HCT116 (cell line): ENCODE results near the gene AMN. TPM values are rescaled to one million over a fixed set of nuclear protein-coding genes. Genes with fewer than 3 reads are reported as not detected.

Experiments
- ATAC-seq: fragments of 200-7000 bp; cut with Tn5 transposase; 2 replicates; pipeline ENCODE4 v1.9.1; 2020; ENCODE audit warnings: mild to moderate bottlenecking, moderate library complexity
- BruUV-seq: library from RNA; stranded (reverse); fragments of 400-500 nt; replicated peaks from 2 replicates; lab custom pipeline; 2021; lab: Mats Ljungman, UMichigan
- CTCF ChIA-PET: fragments of 300-600 bp; sonication (Branson Sonifier 250); formaldehyde crosslinking; loops from one replicate; lab custom pipeline; 2021; ENCODE audit warnings: antibody characterized with exemption; lab: Charles Lee
- POLR2A ChIA-PET: fragments of 300-600, 350-600 bp; sonication (Branson Sonifier 250); formaldehyde crosslinking; loops from one replicate; lab custom pipeline; 2021; ENCODE audit warnings: antibody characterized with exemption; lab: Charles Lee
- RAD21 ChIA-PET, 2 experiments: fragments of 300-600 bp; sonication (Branson Sonifier 250); formaldehyde crosslinking; loops; one replicate each; lab custom pipeline; 2023; ENCODE audit warnings: low total read pairs in 2 of 2; ENCODE audit not compliant: uncharacterized antibody in 2 of 2, unreplicated experiment in 2 of 2, low non-redundant PET in 1 of 2; lab: Charles Lee
- DNase-seq: peaks from one replicate; pipeline ENCODE4 v3.0.0-alpha.2; 2010; ENCODE audit warnings: low read depth, low spot score
- H2AFZ ChIP-seq: fragments of 200-600 bp; shearing (Covaris generic), sonication (generic); 2 replicates; pipeline ENCODE4 v1.6.1; 2017; ENCODE audit warnings: low read depth, mixed run types, mixed read lengths, antibody characterized with exemption, low read length; ENCODE audit not compliant: poor library complexity, severe bottlenecking
- H3K27ac ChIP-seq: 2 replicates; pipeline ENCODE4 v1.5.1; 2012; ENCODE audit warnings: low read depth, low read length
- H3K27me3 ChIP-seq: fragments of 200-600 bp; sonication (generic); 2 replicates; pipeline ENCODE4 v1.6.1; 2016; ENCODE audit warnings: mixed run types, low read length, mixed read lengths; ENCODE audit not compliant: insufficient read depth
- H3K36me3 ChIP-seq, 2 experiments: fragments of 200-500 bp in 1 of 2; fragments of 200-600 bp in 1 of 2; sonication (Bioruptor generic) in 1 of 2; sonication (generic) in 1 of 2; 2 replicates each; pipeline versions ENCODE4 v1.5.1 to v1.6.1; 2014 to 2016; ENCODE audit warnings: low read length in 2 of 2, inconsistent platforms in 1 of 2, mixed read lengths in 1 of 2, mixed run types in 1 of 2; ENCODE audit not compliant: insufficient read depth in 2 of 2, control insufficient read depth in 1 of 2
- H3K4me1 ChIP-seq, 2 experiments: fragments of 200-600 bp in 1 of 2; sonication (generic) in 1 of 2; 2 replicates each; pipeline versions ENCODE4 v1.5.1 to v1.6.1; 2012 to 2017; ENCODE audit warnings: low read length in 2 of 2, inconsistent platforms in 1 of 2, mild to moderate bottlenecking in 1 of 2, mixed read lengths in 1 of 2, mixed run types in 1 of 2, moderate library complexity in 1 of 2; ENCODE audit not compliant: insufficient read depth in 2 of 2, control insufficient read depth in 1 of 2
- H3K4me2 ChIP-seq: fragments of 200-600 bp; sonication (generic); 2 replicates; pipeline ENCODE4 v1.6.1; 2017; ENCODE audit warnings: mixed run types, low read length, mixed read lengths
- H3K4me3 ChIP-seq, 2 experiments: fragments of 200-600 bp in 1 of 2; sonication (generic) in 1 of 2; replicated peaks in 1 of 2; 2 replicates each; pipeline ENCODE4 v1.5.1; 2011 to 2016; ENCODE audit warnings: low read length in 2 of 2, control low read depth in 1 of 2, low read depth in 1 of 2, mild to moderate bottlenecking in 1 of 2, mixed read lengths in 1 of 2, mixed run types in 1 of 2
- H3K79me2 ChIP-seq: fragments of 200-600 bp; sonication (generic); 2 replicates; pipeline ENCODE4 v1.6.1; 2017; ENCODE audit warnings: mild to moderate bottlenecking, mixed run types, low read length, moderate library complexity, mixed read lengths; ENCODE audit not compliant: insufficient read depth
- H3K9ac ChIP-seq: fragments of 200-600 bp; sonication (generic); 2 replicates; pipeline ENCODE4 v1.6.1; 2016; ENCODE audit warnings: low read length, mixed read lengths
- H3K9me2 ChIP-seq: fragments of 200-600 bp; sonication (generic), shearing (Covaris generic); 2 replicates; pipeline ENCODE4 v1.6.1; 2017; ENCODE audit warnings: mixed run types, mild to moderate bottlenecking, moderate library complexity; ENCODE audit not compliant: insufficient read depth
- H3K9me3 ChIP-seq, 2 experiments: fragments of 200-500 bp in 1 of 2; fragments of 200-600 bp in 1 of 2; sonication (Bioruptor generic) in 1 of 2; sonication (generic) in 1 of 2; 2 replicates each; pipeline ENCODE4 v1.6.1; 2014 to 2017; ENCODE audit warnings: low read length in 2 of 2, mixed read lengths in 2 of 2, inconsistent platforms in 1 of 2, low read depth in 1 of 2, mild to moderate bottlenecking in 1 of 2, mixed run types in 1 of 2, moderate library complexity in 1 of 2; ENCODE audit not compliant: control insufficient read depth in 1 of 2, insufficient read depth in 1 of 2
- H4K20me1 ChIP-seq: fragments of 200-600 bp; sonication (generic), shearing (Covaris generic); 2 replicates; pipeline ENCODE4 v1.6.1; 2017; ENCODE audit warnings: mixed run types, mild to moderate bottlenecking, moderate library complexity; ENCODE audit not compliant: insufficient read depth
- ATF3 ChIP-seq: IDR thresholded peaks from 2 replicates; pipeline ENCODE4 v1.6.1; 2012
- EGR1 ChIP-seq: IDR thresholded peaks from 2 replicates; pipeline ENCODE4 v1.6.1; 2012; ENCODE audit warnings: low read depth
- MAX ChIP-seq: IDR thresholded peaks from 2 replicates; pipeline ENCODE4 v1.6.1; 2012
- POLR2A ChIP-seq: IDR thresholded peaks from 2 replicates; pipeline ENCODE4 v1.7.0; 2011; ENCODE audit warnings: borderline replicate concordance; ENCODE audit not compliant: insufficient read depth, insufficient read length; ENCODE audit errors: extremely low read depth
- POLR2AphosphoS5 ChIP-seq: IDR thresholded peaks from 2 replicates; pipeline ENCODE4 v1.6.1; 2011; ENCODE audit warnings: mild to moderate bottlenecking, low read depth, low read length, moderate library complexity
- RAD21 ChIP-seq: IDR thresholded peaks from 2 replicates; pipeline ENCODE4 v1.6.1; 2012; ENCODE audit warnings: low read depth, mild to moderate bottlenecking
- ZBTB33 ChIP-seq: IDR thresholded peaks from 2 replicates; pipeline ENCODE4 v1.6.1; 2011; ENCODE audit warnings: mild to moderate bottlenecking, low read length, moderate library complexity; ENCODE audit not compliant: insufficient replicate concordance; ENCODE audit errors: extremely low read depth
- ZNF274 ChIP-seq: fragments of 200-500 bp; sonication (Bioruptor generic); IDR thresholded peaks from 2 replicates; pipeline ENCODE4 v1.6.1; 2014; ENCODE audit warnings: mild to moderate bottlenecking, low read depth, low read length, inconsistent platforms
- intact Hi-C: fragments of 100-400 bp; cut with micrococcal nuclease; formaldehyde crosslinking; loops from 2 replicates; pipeline ENCODE4 v1.10.0; 2022
- total RNA-seq: library from RNA; stranded (reverse); gene quantifications from one replicate; pipeline ENCODE4 v1.2.1, GENCODE V29; 2021; ENCODE audit not compliant: unreplicated experiment

The AMN gene
- total RNA-seq, 1 experiment from 2014 or later: 5.7 TPM

- intact Hi-C loops: no loop called here
- Histone ChIP-seq H3K27ac (no peak overlapping the region), H3K4me3 (no peak overlapping the region), H3K36me3 (peaks cover 2 to 12% of the 10 kb centered on the region in 2 experiments; a peak in 3 of 4 replicates), H2AFZ (no peak overlapping the region), H3K27me3 (no peaks in the 10 kb centered on the region), H3K9ac (no peak overlapping the region), H3K79me2 (no peaks in the 10 kb centered on the region), H3K9me2 (no peaks in the 10 kb centered on the region), H3K4me2 (no peak overlapping the region), H3K9me3 (no peaks in the 10 kb centered on the region), H3K4me1 (no peaks in the 10 kb centered on the region), H4K20me1 (no peaks in the 10 kb centered on the region)
- DNase-seq (no peak), ATAC-seq (no peak)
- ChIA-PET POLR2A (no interaction called here), RAD21 (no interaction called here), CTCF (no interaction called here)
- TF ChIP-seq RAD21 (no peak), MAX (no peak), ZBTB33 (no peak), ATF3 (no peak)
- BruUV-seq: no TSS peak
These were observed 40.1 kb upstream of the AMN start for GRCh38 chr14:102882226-102882906.

GRCh38 chr14:102883089-102883541 is 39.3 kb upstream of the AMN start:
- ChIA-PET POLR2A (no interaction called here), RAD21 (no interaction called here), CTCF (no interaction called here)
- H3K4me2 ChIP-seq: no peak overlapping the region
- no peak overlapping the region for H3K4me3 ChIP-seq
- no peak for ATAC-seq
- no peaks in the 10 kb centered on the region for H3K27me3 ChIP-seq
- H3K27ac ChIP-seq: no peak overlapping the region
- no TSS peak for BruUV-seq
- TF ChIP-seq POLR2AphosphoS5 (no peak), ZBTB33 (no peak), POLR2A (no peak), EGR1 (no peak), ZNF274 (no peak)
- H4K20me1 ChIP-seq: no peaks in the 10 kb centered on the region
- intact Hi-C loops: no loop called here
- H3K4me1 ChIP-seq: no peaks in the 10 kb centered on the region
- no peak overlapping the region for H2AFZ ChIP-seq
- no peaks in the 10 kb centered on the region for H3K9me3 ChIP-seq
- H3K9ac ChIP-seq: no peak overlapping the region
- H3K9me2 ChIP-seq: no peaks in the 10 kb centered on the region
- no peaks in the 10 kb centered on the region for H3K79me2 ChIP-seq
- DNase-seq: no peak
- peaks cover 0 to 12% of the 10 kb centered on the region in 2 experiments; a peak in 3 of 4 replicates for H3K36me3 ChIP-seq
